Measurements from ENCODE around the gene TMEM63C. TPM values are rescaled to one million over a fixed set of nuclear protein-coding genes. Genes with fewer than 3 reads are reported as not detected.

The TMEM63C gene
- total RNA-seq, 2 donors from 2014 or later, result 1.1 to 1.6 TPM

DNA sequence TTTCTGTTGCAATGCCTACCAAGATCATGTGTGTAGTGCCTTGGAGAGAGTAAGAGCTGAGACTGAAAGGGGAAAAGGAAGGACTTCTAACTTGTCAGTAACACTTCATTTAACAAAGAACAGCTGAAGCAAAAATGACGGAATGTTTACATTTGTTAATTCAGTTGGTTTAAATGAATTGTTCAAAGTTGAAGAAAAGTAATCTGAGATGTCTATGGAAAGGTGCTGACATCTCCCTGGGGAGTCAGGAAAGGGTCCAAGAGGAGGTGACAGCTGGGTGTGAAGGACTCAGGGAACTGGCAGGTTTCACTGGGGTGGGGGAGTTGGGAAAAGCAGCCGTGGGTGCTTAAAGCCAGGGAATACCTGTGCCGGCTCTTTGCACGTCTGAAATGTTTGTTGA lies 7.9 kb downstream of the TMEM63C start:
- Mint-ChIP-seq H3K27me3 (ENCODE audit: insufficient read depth) (peaks cover 6% of the 10 kb centered on the region), H3K27ac (no peak overlapping the region), H3K9me3 (no peaks in the 10 kb centered on the region), H3K4me3 (no peak overlapping the region), H3K4me1 (peaks cover 3% of the 10 kb centered on the region), H3K36me3 (ENCODE audit: low read depth) (no peaks in the 10 kb centered on the region)
- no peaks in the 10 kb centered on the region for H3K27me3 ChIP-seq (ENCODE audit: control insufficient read depth, insufficient read depth, low read length, poor library complexity, severe bottlenecking)
- TF ChIP-seq, protein P1, sequence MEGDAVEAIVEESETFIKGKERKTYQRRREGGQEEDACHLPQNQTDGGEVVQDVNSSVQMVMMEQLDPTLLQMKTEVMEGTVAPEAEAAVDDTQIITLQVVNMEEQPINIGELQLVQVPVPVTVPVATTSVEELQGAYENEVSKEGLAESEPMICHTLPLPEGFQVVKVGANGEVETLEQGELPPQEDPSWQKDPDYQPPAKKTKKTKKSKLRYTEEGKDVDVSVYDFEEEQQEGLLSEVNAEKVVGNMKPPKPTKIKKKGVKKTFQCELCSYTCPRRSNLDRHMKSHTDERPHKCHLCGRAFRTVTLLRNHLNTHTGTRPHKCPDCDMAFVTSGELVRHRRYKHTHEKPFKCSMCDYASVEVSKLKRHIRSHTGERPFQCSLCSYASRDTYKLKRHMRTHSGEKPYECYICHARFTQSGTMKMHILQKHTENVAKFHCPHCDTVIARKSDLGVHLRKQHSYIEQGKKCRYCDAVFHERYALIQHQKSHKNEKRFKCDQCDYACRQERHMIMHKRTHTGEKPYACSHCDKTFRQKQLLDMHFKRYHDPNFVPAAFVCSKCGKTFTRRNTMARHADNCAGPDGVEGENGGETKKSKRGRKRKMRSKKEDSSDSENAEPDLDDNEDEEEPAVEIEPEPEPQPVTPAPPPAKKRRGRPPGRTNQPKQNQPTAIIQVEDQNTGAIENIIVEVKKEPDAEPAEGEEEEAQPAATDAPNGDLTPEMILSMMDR (conservative IDR thresholded peaks at IDR 0.05), result no peak
- H3K27ac ChIP-seq (ENCODE audit: low read depth, low read length), result no peak overlapping the region
- no peak for DNase-seq
- WGBS, 2 experiments (ENCODE audit: insufficient coverage in 1 of 2, insufficient read length in 1 of 2), result 79 to 80% methylated on average over 1 to 4 of the region's 4 CpGs
- H3K4me3 ChIP-seq (ENCODE audit: low read length), result no peak overlapping the region
- H3K9ac ChIP-seq (ENCODE audit: extremely low read depth, low read length, poor library complexity, severe bottlenecking), result no peak overlapping the region
- H3K9me3 ChIP-seq (ENCODE audit: control insufficient read depth, low read length), result no peaks in the 10 kb centered on the region
- no peaks in the 10 kb centered on the region for H3K36me3 ChIP-seq (ENCODE audit: control insufficient read depth, insufficient read depth, low read length)
- H3K4me1 ChIP-seq (ENCODE audit: control insufficient read depth, insufficient read depth, low read length), result peaks cover 5% of the 10 kb centered on the region

GRCh38 chr14:77190977-77191376 lies 9.4 kb downstream of the TMEM63C start:
- Histone ChIP-seq H3K27me3 (ENCODE audit: control insufficient read depth, insufficient read depth, low read length, poor library complexity, severe bottlenecking) (no peaks in the 10 kb centered on the region), H3K9ac (ENCODE audit: extremely low read depth, low read length, poor library complexity, severe bottlenecking) (no peak overlapping the region), H3K9me3 (ENCODE audit: control insufficient read depth, low read length) (no peaks in the 10 kb centered on the region), H3K36me3 (ENCODE audit: control insufficient read depth, insufficient read depth, low read length) (no peaks in the 10 kb centered on the region), H3K4me1 (ENCODE audit: control insufficient read depth, insufficient read depth, low read length) (peaks cover 5% of the 10 kb centered on the region), H3K4me3 (ENCODE audit: low read length) (no peak overlapping the region), H3K27ac (ENCODE audit: low read depth, low read length) (no peak overlapping the region)
- DNase-seq, result no peak
- Mint-ChIP-seq H3K4me1 (peaks cover 3% of the 10 kb centered on the region), H3K27me3 (ENCODE audit: insufficient read depth) (peaks cover 8% of the 10 kb centered on the region), H3K9me3 (no peaks in the 10 kb centered on the region), H3K27ac (no peak overlapping the region), H3K36me3 (ENCODE audit: low read depth) (no peaks in the 10 kb centered on the region), H3K4me3 (no peak overlapping the region)
- TF ChIP-seq, protein P1 (conservative IDR thresholded peaks at IDR 0.05), result peak; percentile 60
- WGBS, 2 experiments (ENCODE audit: insufficient coverage in 1 of 2, insufficient read length in 1 of 2), result no CpG with 5 or more reads among the region's 1 CpG

DNA sequence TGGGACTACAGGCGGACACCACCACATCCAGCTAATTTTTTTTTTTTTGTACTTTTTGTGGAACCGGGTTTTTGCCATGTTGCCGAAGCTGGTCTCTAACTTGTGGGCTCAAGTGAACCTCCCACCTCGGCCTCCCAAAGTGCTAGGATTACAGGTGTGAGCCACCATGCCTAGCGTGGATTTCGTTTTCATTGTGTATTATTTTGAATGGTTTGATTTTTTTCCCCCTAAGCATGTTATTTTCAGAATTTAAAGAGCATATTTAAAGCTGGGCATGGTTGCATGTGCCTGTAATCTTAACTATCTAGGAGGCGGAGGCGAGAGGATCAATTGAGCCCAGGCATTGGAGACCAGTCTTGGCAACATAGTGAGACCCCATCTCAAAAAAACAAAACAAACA lies 13.1 kb downstream of the TMEM63C start:
- DNase-seq, result no peak
- WGBS, 2 experiments (ENCODE audit: insufficient coverage in 1 of 2, insufficient read length in 1 of 2), result 70 to 92% methylated on average over 2 to 8 of the region's 8 CpGs
- H3K36me3 ChIP-seq (ENCODE audit: control insufficient read depth, insufficient read depth, low read length), result no peaks in the 10 kb centered on the region
- H3K4me3 ChIP-seq (ENCODE audit: low read length), result no peak overlapping the region
- H3K27ac Mint-ChIP-seq, result no peak overlapping the region
- H3K9me3 Mint-ChIP-seq, result no peaks in the 10 kb centered on the region
- no peaks in the 10 kb centered on the region for H3K9me3 ChIP-seq (ENCODE audit: control insufficient read depth, low read length)
- H3K27me3 Mint-ChIP-seq (ENCODE audit: insufficient read depth), result peaks cover 26% of the 10 kb centered on the region
- no peaks in the 10 kb centered on the region for H3K36me3 Mint-ChIP-seq (ENCODE audit: low read depth)
- no peaks in the 10 kb centered on the region for H3K4me1 ChIP-seq (ENCODE audit: control insufficient read depth, insufficient read depth, low read length)
- TF ChIP-seq, protein P1 (conservative IDR thresholded peaks at IDR 0.05), result no peak
- no peak overlapping the region for H3K4me3 Mint-ChIP-seq
- H3K9ac ChIP-seq (ENCODE audit: extremely low read depth, low read length, poor library complexity, severe bottlenecking), result no peak overlapping the region
- H3K4me1 Mint-ChIP-seq, result peaks cover 7% of the 10 kb centered on the region
- H3K27ac ChIP-seq (ENCODE audit: low read depth, low read length), result no peak overlapping the region
- H3K27me3 ChIP-seq (ENCODE audit: control insufficient read depth, insufficient read depth, low read length, poor library complexity, severe bottlenecking), result peaks cover 5% of the 10 kb centered on the region

Measured in endodermal cell (in vitro differentiated cells).